KMS-11 (cell line): ENCODE data around the gene MYO16.

ENCODE experiments used
- H2AFZ ChIP-seq: fragments of 200-600 bp; sonication (generic); 2 replicates; pipeline ENCODE4 v1.6.1; 2016; ENCODE audit warnings: antibody characterized with exemption, mixed run types, low read depth
- H3K27ac ChIP-seq: fragments of 200-600 bp; sonication (generic); 2 replicates; pipeline ENCODE4 v1.6.1; 2016; ENCODE audit warnings: mild to moderate bottlenecking, mixed run types
- H3K27me3 ChIP-seq: fragments of 200-600 bp; sonication (generic); 2 replicates; pipeline ENCODE4 v1.6.1; 2017; ENCODE audit warnings: mild to moderate bottlenecking, low read depth, mixed run types, moderate library complexity; ENCODE audit not compliant: insufficient read depth
- H3K36me3 ChIP-seq: fragments of 200-600 bp; sonication (generic); 2 replicates; pipeline ENCODE4 v1.6.1; 2017; ENCODE audit warnings: mild to moderate bottlenecking, mixed run types; ENCODE audit not compliant: insufficient read depth
- H3K4me1 ChIP-seq: fragments of 200-600 bp; sonication (generic); 2 replicates; pipeline ENCODE4 v1.6.1; 2016; ENCODE audit warnings: mild to moderate bottlenecking, low read depth, mixed run types; ENCODE audit not compliant: poor library complexity, severe bottlenecking
- H3K4me2 ChIP-seq: fragments of 200-600 bp; sonication (generic); 2 replicates; pipeline ENCODE4 v1.7.0; 2016; ENCODE audit warnings: mild to moderate bottlenecking, mixed run types
- H3K4me3 ChIP-seq: fragments of 200-600 bp; sonication (generic); IDR thresholded peaks from 2 replicates; pipeline ENCODE4 v1.6.1; 2017; ENCODE audit warnings: low read depth, low read length, mixed read lengths; ENCODE audit not compliant: insufficient read depth
- H3K79me2 ChIP-seq: fragments of 200-600 bp; sonication (generic); 2 replicates; pipeline ENCODE4 v1.6.1; 2016; ENCODE audit warnings: low read depth, mixed run types; ENCODE audit not compliant: insufficient read depth
- H3K9ac ChIP-seq: fragments of 200-600 bp; sonication (generic); 2 replicates; pipeline ENCODE4 v1.6.1; 2016; ENCODE audit warnings: mild to moderate bottlenecking, mixed run types
- H4K20me1 ChIP-seq: fragments of 200-600 bp; sonication (generic); 2 replicates; pipeline ENCODE4 v1.6.1; 2016; ENCODE audit warnings: mild to moderate bottlenecking, mixed run types; ENCODE audit not compliant: insufficient read depth
- CTCF ChIP-seq: fragments of 200-600 bp; sonication (generic); conservative IDR thresholded peaks from 2 replicates; pipeline ENCODE4 v1.6.1; 2017; ENCODE audit warnings: low read depth, mild to moderate bottlenecking, antibody characterized with exemption, low read length, moderate library complexity, mixed read lengths

Gene MYO16

GRCh38 chr13:108963276-108963810 lies 333.9 kb downstream of the MYO16 start:
- no peak for TF ChIP-seq CTCF
- no peak overlapping the region for H3K4me3 ChIP-seq
- H3K4me1 ChIP-seq: no peaks in the 10 kb centered on the region
- no peaks in the 10 kb centered on the region for H3K27me3 ChIP-seq
- no peak overlapping the region for H2AFZ ChIP-seq
- no peak overlapping the region for H3K4me2 ChIP-seq
- no peak overlapping the region for H3K9ac ChIP-seq
- no peaks in the 10 kb centered on the region for H4K20me1 ChIP-seq
- H3K36me3 ChIP-seq: no peaks in the 10 kb centered on the region
- no peak overlapping the region for H3K27ac ChIP-seq
- no peaks in the 10 kb centered on the region for H3K79me2 ChIP-seq

DNA sequence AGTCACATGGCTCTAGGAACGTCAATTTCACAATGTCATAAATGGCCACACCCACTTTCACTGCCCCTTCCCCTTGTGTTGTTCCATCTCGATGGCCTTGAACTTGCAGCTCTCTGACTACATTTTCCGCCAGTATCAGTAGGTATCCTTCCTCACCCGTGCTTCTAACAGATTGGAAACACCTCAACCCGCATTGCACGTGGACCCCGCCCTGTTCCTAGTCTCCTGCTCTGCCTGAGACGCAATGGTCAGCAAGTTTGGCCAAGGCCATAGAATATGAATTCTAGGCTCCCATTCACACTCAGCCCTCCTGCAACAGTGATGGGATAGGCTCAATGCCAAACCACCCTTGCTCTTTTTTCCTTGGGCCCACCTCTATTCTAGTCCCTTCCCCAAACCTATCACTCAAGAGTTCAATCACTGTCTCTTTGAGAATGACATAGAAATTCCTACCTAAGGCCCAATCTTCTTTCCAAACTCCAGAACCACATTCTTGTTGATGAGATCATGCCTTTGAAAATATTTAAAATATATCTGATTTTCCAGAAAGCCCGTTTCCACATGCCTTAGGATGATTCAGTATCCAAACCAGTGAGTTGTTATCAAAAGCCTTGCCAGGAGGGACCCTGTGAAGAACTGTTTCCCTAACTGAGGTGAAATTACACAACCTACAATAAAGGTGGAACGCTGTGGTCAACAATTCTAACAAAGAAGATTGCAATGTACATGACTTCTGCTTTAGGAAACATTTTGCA lies 334.6 kb downstream of the MYO16 start:
- no peak overlapping the region for H2AFZ ChIP-seq
- no peak for TF ChIP-seq CTCF
- H3K27ac ChIP-seq: no peak overlapping the region

GRCh38 chr13:108964606-108965005 lies 335.2 kb downstream of the MYO16 start:
- no peak overlapping the region for H3K4me3 ChIP-seq
- no peak overlapping the region for H3K9ac ChIP-seq
- H3K79me2 ChIP-seq: no peaks in the 10 kb centered on the region
- no peaks in the 10 kb centered on the region for H3K4me1 ChIP-seq
- no peak for TF ChIP-seq CTCF
- H3K4me2 ChIP-seq: no peak overlapping the region
- no peaks in the 10 kb centered on the region for H3K27me3 ChIP-seq
- no peak overlapping the region for H3K27ac ChIP-seq
- H3K36me3 ChIP-seq: no peaks in the 10 kb centered on the region
- no peak overlapping the region for H2AFZ ChIP-seq
- H4K20me1 ChIP-seq: no peaks in the 10 kb centered on the region

More for the DNA sequence above, 334.6 kb downstream of the MYO16 start:
- no peaks in the 10 kb centered on the region for H3K36me3 ChIP-seq
- no peaks in the 10 kb centered on the region for H4K20me1 ChIP-seq
- no peaks in the 10 kb centered on the region for H3K4me1 ChIP-seq
- H3K4me3 ChIP-seq: no peak overlapping the region
- H3K9ac ChIP-seq: no peak overlapping the region
- H3K27me3 ChIP-seq: no peaks in the 10 kb centered on the region
- H3K4me2 ChIP-seq: no peak overlapping the region
- H3K79me2 ChIP-seq: no peaks in the 10 kb centered on the region

DNA sequence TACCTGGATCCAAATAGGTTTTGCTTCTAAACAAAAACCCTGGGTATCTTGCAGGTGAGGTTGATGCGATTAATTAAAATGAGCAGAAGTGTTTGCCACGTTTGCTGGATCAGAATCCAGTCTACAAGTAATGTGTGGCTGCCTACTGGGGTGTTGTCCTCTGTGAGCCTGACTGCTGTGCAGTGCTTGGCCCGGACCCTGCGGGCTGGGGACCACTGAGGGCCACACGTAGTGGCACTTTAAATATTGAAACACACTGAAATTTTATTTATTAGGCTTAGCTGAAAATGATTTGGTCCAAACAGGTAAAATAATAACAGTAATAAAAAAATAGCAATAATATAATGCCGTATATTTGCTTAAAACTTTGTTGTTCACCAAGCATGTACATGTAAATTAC lies 338.0 kb downstream of the MYO16 start:
- no peaks in the 10 kb centered on the region for H3K27me3 ChIP-seq
- no peak overlapping the region for H3K9ac ChIP-seq
- H4K20me1 ChIP-seq: no peaks in the 10 kb centered on the region
- no peaks in the 10 kb centered on the region for H3K79me2 ChIP-seq
- H3K4me3 ChIP-seq: no peak overlapping the region
- H3K27ac ChIP-seq: no peak overlapping the region
- no peak overlapping the region for H3K4me2 ChIP-seq
- H3K4me1 ChIP-seq: no peaks in the 10 kb centered on the region
- TF ChIP-seq CTCF: no peak
- no peak overlapping the region for H2AFZ ChIP-seq
- no peaks in the 10 kb centered on the region for H3K36me3 ChIP-seq
